NT2/D1 (cell line): ENCODE results near the gene URI1.

Experiments
- DNase-seq: peaks from one replicate; pipeline ENCODE4 v3.0.0-alpha.2; 2011; ENCODE audit warnings: low read depth, low spot score
- H3K27me3 ChIP-seq: 2 replicates; pipeline ENCODE4 v1.6.0; 2011; ENCODE audit warnings: mild to moderate bottlenecking; ENCODE audit not compliant: insufficient read length, insufficient read depth
- H3K36me3 ChIP-seq: 2 replicates; pipeline ENCODE4 v1.6.1; 2011; ENCODE audit warnings: mild to moderate bottlenecking, low read length, mixed read lengths; ENCODE audit not compliant: insufficient read depth, insufficient read length
- H3K4me1 ChIP-seq: 2 replicates; pipeline ENCODE4 v1.5.1; 2011; ENCODE audit not compliant: insufficient read depth, insufficient read length
- H3K4me3 ChIP-seq: 2 replicates; pipeline ENCODE4 v1.5.1; 2011; ENCODE audit warnings: low read depth; ENCODE audit not compliant: insufficient read length
- H3K9ac ChIP-seq: 2 replicates; pipeline ENCODE4 v1.6.0; 2011; ENCODE audit warnings: low read depth; ENCODE audit not compliant: insufficient read length
- H3K9me3 ChIP-seq: 2 replicates; pipeline ENCODE4 v1.5.1; 2011; ENCODE audit warnings: mild to moderate bottlenecking, low read length; ENCODE audit not compliant: insufficient read depth
- SUZ12 ChIP-seq: IDR thresholded peaks from 2 replicates; pipeline ENCODE4 v1.6.1; 2011; ENCODE audit not compliant: insufficient read length, insufficient read depth; ENCODE audit errors: extremely low read depth
- YY1 ChIP-seq: IDR thresholded peaks from 2 replicates; pipeline ENCODE4 v1.6.1; 2011; ENCODE audit not compliant: insufficient read length, insufficient read depth
- ZNF274 ChIP-seq: IDR thresholded peaks from 2 replicates; pipeline ENCODE4 v1.6.1; 2011; ENCODE audit warnings: mild to moderate bottlenecking, low read depth, low read length

Gene URI1

GRCh38 chr19:29974701-29975100, 32.7 kb downstream of the URI1 start:
- TF ChIP-seq ZNF274 (no peak), SUZ12 (no peak)
- H3K4me1 ChIP-seq: no peaks in the 10 kb centered on the region
- H3K9ac ChIP-seq: no peak overlapping the region
- H3K36me3 ChIP-seq: peaks cover 2% of the 10 kb centered on the region
- no peaks in the 10 kb centered on the region for H3K9me3 ChIP-seq
- DNase-seq: no peak
- no peaks in the 10 kb centered on the region for H3K27me3 ChIP-seq
- H3K4me3 ChIP-seq: no peak overlapping the region

- Histone ChIP-seq H3K9me3 (no peaks in the 10 kb centered on the region), H3K9ac (no peak overlapping the region), H3K36me3 (peaks cover 2% of the 10 kb centered on the region), H3K4me1 (no peaks in the 10 kb centered on the region), H3K4me3 (no peak overlapping the region), H3K27me3 (no peaks in the 10 kb centered on the region)
- no peak for DNase-seq
- TF ChIP-seq ZNF274 (no peak), SUZ12 (no peak), YY1 (no peak)
These were observed 34.3 kb downstream of the URI1 start for GRCh38 chr19:29976151-29976943.

GRCh38 chr19:29978080-29978479, 36.0 kb downstream of the URI1 start:
- Histone ChIP-seq H3K9me3 (no peaks in the 10 kb centered on the region), H3K4me3 (no peak overlapping the region), H3K36me3 (peaks cover 2% of the 10 kb centered on the region), H3K4me1 (no peaks in the 10 kb centered on the region), H3K9ac (no peak overlapping the region), H3K27me3 (no peaks in the 10 kb centered on the region)
- no peak for TF ChIP-seq ZNF274
- TF ChIP-seq SUZ12: no peak
- no peak for TF ChIP-seq YY1
- DNase-seq: no peak

- TF ChIP-seq YY1: no peak
- no peak for TF ChIP-seq ZNF274
- no peak for TF ChIP-seq SUZ12
- DNase-seq: no peak
- Histone ChIP-seq H3K27me3 (no peaks in the 10 kb centered on the region), H3K9ac (no peak overlapping the region), H3K9me3 (no peaks in the 10 kb centered on the region), H3K36me3 (peaks cover 11% of the 10 kb centered on the region), H3K4me3 (no peak overlapping the region), H3K4me1 (no peaks in the 10 kb centered on the region)
These were observed 41.5 kb downstream of the URI1 start for GRCh38 chr19:29983568-29983967.

GRCh38 chr19:29985196-29985595, 43.2 kb downstream of the URI1 start:
- no peaks in the 10 kb centered on the region for H3K9me3 ChIP-seq
- H3K4me1 ChIP-seq: no peaks in the 10 kb centered on the region
- no peaks in the 10 kb centered on the region for H3K27me3 ChIP-seq
- DNase-seq: no peak
- no peak overlapping the region for H3K4me3 ChIP-seq
- H3K9ac ChIP-seq: no peak overlapping the region
- peaks cover 15% of the 10 kb centered on the region for H3K36me3 ChIP-seq
- TF ChIP-seq ZNF274 (no peak), SUZ12 (no peak), YY1 (no peak)

GRCh38 chr19:29988351-29988750, 46.3 kb downstream of the URI1 start:
- Histone ChIP-seq H3K4me1 (no peaks in the 10 kb centered on the region), H3K4me3 (no peak overlapping the region), H3K36me3 (peaks cover 15% of the 10 kb centered on the region), H3K27me3 (no peaks in the 10 kb centered on the region), H3K9me3 (peaks cover 8% of the 10 kb centered on the region; the same call in 1 of the 2 replicates), H3K9ac (no peak overlapping the region)
- no peak for TF ChIP-seq SUZ12
- TF ChIP-seq YY1: no peak
- no peak for TF ChIP-seq ZNF274
- DNase-seq: no peak

- peaks cover 10% of the 10 kb centered on the region for H3K36me3 ChIP-seq
- no peak for TF ChIP-seq YY1
- no peak for TF ChIP-seq SUZ12
- no peaks in the 10 kb centered on the region for H3K27me3 ChIP-seq
- H3K9me3 ChIP-seq: peaks cover 8% of the 10 kb centered on the region; the same call in 1 of the 2 replicates
- H3K4me1 ChIP-seq: no peaks in the 10 kb centered on the region
- no peak overlapping the region for H3K4me3 ChIP-seq
- H3K9ac ChIP-seq: no peak overlapping the region
- DNase-seq: no peak
These were observed 50.3 kb downstream of the URI1 start for GRCh38 chr19:29992233-29992867.
